Forelimb muscle (tissue), 1 donor: ENCODE measurements around the gene CCDC150. TPM values are rescaled to one million over a fixed set of nuclear protein-coding genes. Genes with fewer than 3 reads are reported as not detected.
"Not testable (repeated sequence)": the region's sequence is repeated elsewhere in the genome, so short reads cannot be mapped to it uniquely, and the experiment has no call there.

Experiments
- DNase-seq: peaks from one replicate; pipeline ENCODE4 v3.0.0-alpha.2; 2013; ENCODE audit warnings: low read depth
- polyA plus RNA-seq: library from polyadenylated mRNA; unstranded; fragments of 120-200 nt; gene quantifications from one replicate; pipeline ENCODE4 v1.2.1, GENCODE V29; 2013; ENCODE audit not compliant: insufficient read length

CCDC150 gene
- 5.9 TPM for polyA plus RNA-seq

DNA sequence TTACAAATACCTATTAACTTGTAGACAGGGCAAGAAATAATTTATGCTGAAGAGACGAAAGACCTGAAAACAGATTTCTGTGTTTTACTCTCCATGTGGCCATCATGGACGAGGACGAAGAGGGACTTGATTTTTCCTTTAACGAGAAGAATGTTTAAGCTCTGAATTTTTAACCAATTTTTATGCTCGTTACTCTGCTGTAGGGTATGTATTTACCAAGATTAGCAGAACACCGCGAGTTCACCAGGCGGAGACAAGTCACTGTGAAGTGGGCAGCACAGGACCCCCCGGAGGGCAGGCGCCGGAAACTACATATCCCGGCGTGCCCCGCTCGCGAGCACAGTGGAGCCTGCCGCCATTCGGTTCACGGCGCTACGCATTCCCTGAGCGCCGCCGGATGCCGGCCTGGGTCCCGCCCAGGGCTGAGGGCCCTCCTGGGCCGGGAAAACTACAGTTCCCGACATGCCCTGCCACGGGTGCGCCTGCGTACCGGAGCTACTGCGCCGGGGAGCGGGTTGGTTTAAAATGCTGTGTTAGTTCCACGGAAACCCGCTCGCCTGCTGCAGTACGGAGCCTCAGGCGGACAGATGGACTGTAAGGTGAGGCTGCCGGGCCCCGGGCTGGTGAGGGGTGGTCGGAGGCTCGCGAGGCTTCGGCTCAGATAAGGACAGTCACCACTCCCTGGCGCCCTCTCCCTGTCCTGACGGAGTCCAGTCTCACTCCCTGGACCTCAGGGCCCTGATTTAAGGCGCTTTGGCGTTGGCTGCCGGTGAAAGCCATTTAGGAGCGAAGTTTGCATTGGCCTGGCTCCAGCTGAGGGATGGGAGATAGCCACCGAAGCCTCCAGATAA is at the start of gene CCDC150:
TSS of gene CCDC150 (plus strand) at position 536 of the 851 bp plus-strand sequence. CDS start at position 588, 52 bp downstream.
- peak; percentile 87 for DNase-seq

DNA sequence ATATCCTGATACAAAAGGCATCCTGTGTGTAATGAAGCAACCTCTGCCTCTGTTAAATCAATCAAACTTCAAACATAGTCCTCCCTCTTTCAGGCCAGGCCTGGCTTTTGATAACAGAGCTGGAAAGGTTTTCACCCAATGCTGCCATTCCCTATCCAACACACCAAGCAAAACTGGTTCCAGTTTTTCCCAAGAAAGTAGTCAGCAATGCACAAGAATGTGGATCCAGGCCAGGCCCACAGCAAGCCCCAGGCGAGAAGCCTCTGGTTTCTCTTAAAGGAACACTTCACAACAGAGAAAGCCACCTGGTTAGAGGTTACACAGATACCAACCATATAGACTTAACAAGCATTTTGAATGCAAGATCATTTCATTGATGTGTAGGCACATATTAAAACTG is 49.2 kb upstream of the CCDC150 start:
- DNase-seq: no peak

DNA sequence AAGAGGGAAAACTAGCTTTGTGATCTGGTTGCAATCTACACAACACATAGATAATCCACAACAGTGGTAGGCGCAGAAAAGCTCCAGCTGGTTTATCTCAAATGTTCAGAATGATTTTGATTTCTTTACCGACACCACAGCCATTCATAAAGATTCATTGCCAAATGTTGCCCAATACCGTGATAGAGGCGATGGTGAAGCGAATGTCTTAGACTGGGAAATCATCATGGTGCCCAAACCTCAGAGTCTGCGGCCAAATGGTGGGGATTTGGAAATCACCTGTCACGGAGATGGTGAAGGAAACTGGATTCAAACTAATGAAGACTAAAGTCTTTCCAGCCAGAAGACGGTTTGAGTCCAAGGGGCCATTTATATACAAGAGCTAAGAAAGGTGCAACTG is 48.5 kb upstream of the CCDC150 start:
- no peak for DNase-seq

DNA sequence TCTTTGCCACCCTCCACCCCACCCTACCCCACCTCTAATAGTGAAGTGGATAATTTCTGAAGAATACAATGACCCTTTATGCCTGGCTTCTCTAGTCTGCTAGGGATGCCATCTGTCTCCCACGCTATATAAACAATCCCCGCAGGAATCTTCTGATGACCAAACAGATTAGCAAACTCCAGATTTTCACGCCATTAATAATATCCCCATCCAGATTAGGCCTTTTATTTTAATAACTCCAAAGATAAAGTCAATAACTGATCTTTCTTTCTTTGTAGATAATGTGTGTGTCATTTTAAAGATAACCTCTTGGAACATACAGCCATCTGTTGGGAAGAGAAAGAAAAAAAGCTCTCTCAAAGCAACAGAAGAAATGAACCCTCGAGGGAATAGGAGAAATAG is 47.9 kb upstream of the CCDC150 start:
- no peak for DNase-seq

DNA sequence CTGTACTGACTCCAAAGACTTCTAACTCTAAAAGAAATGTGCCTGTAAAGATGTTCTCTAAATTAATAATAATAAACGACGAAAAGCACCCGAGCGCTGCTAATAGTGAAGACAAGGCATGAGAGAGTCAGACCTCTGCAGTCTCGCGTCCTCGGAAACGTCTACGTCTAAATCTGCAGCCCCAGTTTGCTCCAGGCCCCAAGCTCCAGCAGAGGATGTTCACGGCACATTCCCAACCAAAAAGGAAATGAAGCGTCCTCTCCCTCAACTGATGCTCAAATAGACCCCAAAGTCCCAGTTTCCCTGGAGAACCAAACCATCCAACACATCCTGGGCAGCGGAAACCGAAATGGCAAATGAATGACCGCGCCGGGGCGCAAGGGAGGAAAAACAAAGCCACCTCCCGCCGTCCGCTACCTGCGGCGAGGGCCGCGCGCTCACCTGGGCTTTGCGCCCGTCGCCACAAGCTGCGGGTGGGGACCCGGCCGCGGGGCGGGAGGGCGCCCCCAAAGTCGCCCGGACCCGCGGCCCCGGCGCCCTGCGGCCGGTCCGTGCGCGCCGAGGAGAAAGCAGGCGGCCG is 47.1 kb upstream of the CCDC150 start:
- peak; percentile 24 for DNase-seq

DNA sequence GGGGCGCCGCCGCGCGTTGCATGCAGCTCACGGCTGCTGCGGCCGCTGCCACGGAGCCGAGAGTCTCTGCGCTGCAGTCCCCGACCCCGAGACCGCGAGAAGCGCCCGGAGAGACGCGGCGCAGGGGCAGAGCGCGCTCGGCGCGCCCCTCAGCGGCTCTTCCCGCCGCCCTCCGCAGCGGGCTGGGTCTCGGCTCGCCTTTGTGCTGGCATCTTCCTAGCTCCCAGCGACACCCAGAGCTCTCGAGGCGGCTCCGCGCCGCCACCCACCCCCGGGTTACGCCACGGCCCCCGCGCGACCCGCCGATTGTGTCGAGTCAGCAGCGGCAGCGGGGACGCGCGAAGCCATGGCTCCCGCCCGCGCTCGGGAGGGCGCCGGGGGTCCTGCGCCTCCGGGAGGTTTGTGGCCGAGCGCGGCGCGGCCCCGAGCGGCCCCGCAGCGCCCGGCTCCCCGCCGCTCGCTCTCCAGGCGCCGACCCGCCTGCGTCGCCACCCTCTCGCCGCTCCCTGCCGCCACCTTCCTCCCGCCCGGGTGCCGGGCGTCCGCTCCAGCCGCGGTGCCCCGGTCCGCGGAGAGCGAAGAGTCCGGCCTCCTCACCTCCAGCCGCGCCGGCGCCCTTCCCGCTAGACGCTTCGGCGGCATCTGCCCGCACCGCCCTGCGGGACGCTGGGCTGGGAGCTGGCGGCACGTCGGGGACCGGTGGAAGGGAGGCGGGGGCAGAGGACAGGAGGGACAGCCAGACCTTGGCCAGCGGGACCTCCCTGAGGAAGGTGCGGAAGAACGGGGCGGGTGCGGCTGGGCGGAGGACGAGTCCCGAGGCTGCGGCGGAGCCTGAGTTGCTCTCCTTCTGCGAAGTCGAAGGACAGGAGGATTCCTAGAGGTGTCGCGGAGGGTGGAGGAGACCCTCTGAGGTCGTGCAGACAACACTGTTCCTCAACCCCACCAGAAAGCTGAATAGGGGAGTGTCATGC is 46.3 kb upstream of the CCDC150 start, which contains the start of gene HECW2:
TSS of gene HECW2 (minus strand) at position 644 of the 971 bp plus-strand sequence.
- DNase-seq: peak; percentile 24

DNA sequence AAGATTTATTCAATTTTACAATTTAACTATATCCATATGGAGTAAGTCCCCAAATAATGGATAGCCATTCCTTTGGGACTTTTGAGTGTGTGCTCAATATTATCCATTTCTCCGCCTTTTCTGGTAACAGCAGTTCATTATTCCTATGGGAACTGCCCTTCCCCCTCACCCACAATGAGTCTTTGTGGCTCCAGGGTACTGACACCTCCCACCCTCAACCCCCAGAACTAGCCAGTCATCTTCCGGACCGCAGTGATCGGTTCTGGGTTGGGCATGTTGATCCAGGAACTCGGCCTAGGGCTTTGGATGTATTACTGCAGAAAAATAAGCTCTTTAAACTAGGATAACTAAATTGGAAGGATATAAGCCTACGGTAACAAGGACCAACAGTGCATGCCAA is 45.4 kb upstream of the CCDC150 start:
- no peak for DNase-seq

DNA sequence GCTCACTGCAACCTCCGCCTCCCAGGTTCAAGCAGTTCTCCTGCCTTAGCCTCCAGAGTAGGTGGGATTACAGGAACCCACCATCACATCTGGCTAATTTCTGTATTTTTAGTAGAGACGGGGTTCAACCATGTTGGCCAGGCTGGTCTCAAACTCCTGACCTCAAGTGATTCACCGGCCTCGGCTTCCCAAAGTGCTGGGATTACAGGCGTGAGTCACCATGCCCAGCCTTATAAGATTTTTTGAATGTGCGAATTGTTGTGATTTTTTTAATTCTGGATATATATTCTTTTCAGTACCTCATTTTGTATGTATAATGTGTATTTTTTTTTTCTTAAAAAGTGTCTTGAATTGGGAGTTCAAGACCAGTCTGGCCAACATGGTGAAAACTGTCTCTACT is 42.0 kb upstream of the CCDC150 start:
- DNase-seq: no peak

DNA sequence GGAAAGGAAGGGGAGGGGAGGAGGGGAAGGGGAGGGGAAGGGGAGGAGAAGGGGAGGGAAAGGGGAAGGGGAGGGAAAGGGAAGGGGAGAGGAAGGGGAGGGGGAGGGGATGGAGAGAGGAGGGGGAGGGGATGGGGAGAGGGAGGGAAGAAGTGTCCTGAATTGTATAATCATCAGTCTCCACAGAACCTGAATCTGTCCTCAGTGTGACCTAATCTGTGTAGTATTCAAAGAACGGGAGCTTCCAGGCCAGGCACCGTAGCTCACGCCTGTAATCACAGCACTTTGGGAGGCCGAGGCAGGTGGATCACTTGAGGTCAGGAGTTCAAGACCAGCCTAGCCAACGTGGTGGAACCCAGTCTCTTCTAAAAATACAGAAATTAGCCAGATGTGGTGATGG is 41.1 kb upstream of the CCDC150 start:
- DNase-seq: no peak

DNA sequence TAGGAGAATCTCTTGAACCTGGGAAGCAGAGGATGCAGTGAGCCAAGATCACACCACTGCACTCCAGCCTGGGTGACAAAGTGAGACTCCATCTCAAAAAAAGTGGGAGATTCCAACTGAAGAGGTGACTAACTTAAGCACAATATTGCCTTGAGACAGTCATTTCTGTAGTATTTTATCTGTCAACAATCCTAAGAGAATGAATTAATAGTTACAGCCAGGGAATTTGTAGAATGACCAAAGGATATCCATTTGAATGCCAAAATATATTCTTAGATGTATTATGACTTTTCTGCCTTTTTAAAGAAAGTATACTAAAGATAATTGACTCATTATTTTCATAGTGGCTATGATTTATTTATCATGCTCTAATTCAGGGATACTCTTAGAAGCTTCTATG is 40.7 kb upstream of the CCDC150 start:
- DNase-seq: no peak

DNA sequence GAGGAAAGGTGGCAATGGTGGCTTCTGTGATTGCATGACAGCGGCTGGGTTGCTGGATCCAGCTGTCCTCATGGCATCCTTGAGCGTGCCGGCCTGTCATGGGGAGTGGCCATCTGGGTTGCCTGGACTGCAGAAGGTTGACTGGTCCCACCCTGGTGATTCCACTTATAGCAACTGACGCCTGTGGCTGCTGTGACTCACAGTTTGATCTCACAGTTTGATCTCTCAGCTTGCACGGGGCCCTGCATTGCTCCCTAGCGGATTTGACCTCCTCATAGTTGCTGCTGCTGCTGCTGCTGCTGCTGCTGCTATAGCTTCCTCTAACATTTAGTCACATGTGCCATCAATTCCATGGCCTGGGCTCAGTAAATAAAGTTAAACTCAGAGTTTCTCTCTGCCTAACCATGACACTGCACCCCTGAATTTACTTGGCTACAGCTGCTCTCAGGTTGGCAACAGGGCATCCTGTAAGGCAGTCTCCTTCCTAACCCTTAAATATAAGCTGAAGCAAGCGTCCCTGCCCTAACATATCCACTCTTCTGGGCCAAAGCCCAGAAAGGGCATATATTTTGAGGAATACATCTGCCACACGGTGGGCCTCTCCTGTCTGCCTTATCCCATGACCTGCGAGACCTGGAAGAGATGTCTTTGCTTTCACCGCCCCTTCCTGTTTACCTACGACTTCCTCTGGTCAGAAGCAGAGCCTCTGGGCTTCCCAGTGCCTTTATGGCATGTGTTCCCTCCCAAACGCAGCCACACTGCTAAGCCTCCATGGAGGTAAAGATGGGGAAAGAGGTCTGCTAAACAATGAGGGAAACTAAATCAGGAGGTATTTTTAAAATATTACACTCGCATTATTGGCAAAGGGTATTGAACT is 37.8 kb upstream of the CCDC150 start:
- DNase-seq: no peak

DNA sequence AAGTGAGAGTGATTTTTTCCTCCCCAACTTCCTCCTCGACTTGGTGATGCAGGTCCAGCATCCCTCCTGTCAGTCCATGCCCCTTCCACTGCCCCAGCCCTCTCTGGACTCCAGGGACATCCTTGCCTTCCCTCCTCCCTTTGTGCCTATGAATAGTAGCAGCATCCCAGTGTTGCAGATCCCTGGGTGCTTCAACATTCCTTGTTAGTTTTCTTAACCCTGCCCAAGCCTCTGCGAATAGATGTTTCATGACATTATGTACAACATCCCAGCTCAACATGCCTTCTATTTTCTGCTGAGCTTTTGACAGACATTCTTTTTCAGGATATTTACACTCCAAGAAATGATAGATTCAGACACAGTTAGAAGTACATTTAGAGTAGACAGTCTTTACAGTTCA is 35.3 kb upstream of the CCDC150 start:
- no peak for DNase-seq

DNA sequence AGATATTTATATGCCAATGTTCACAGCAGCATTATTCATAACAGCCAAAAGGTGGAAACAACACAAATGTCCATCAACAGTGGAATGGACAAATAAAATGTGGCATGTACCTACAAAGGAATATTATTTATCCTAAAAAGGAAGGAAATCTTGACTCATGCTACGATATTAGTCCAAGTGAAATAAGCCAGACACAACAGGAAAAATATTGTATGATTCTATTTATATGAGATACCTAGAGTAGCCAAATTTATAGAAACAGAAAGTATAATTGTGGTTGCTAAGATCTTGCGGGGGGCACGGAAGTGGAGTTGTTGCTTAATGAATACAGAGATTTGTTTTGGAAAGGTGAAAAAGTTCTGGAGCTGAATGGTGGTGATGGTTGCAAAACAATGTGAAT is 33.0 kb upstream of the CCDC150 start:
- DNase-seq: no peak

DNA sequence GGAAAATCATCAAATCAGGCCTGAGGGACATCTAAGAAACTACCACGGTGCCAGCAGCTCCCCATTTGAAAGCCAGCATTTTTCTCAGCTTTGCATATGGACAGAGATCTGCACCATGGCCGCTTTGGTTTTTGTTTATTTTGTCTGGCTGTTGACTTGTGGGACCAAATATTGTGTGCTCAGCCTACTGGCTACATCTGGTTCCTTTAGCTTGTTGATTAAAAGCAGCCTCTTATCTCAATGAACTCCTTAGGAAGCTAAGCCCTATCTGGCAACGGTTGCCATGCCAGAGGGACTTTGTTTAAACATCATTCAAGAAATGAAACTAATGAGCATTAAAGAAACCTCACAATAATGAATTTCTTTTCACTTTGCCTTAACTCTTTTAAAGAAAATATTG is 32.4 kb upstream of the CCDC150 start:
- no peak for DNase-seq

DNA sequence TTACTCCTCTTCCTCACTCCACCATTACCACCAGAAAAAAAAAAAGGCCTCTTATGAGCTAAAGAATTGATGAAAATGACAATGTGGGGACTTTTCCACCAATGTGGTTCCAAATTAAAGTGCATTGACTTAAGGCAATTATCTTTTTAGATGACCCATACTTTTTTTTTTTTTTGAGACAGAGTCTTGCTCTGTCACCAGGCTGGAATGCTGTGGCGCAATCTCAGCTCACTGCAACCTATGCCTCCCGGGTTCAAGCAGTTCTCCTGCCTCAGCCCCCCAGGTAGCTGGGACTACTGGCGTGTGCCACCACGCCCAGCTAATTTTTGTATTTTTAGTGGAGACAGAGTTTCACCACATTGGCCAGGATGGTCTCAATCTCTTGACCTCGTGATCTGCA is 31.6 kb upstream of the CCDC150 start:
- DNase-seq: not testable (repeated sequence)

DNA sequence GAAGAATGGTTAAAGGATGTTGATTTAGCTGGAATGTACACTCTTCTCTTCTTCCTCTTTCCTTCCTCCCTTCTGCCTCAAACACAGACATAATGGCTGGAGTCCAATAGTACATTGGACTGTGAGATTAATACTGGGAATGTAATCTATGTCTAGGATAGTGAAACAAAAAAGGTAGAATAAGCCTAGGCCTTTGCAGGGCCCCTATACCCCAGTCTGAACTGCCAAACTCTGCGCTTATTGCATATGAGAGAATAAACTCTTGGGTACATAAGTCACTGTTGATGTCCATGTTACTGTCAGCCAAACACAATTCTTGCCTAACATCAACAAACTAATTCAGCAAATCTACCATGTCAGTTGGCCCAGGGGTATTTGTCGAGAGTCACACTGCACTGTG is 29.7 kb upstream of the CCDC150 start:
- DNase-seq: no peak

DNA sequence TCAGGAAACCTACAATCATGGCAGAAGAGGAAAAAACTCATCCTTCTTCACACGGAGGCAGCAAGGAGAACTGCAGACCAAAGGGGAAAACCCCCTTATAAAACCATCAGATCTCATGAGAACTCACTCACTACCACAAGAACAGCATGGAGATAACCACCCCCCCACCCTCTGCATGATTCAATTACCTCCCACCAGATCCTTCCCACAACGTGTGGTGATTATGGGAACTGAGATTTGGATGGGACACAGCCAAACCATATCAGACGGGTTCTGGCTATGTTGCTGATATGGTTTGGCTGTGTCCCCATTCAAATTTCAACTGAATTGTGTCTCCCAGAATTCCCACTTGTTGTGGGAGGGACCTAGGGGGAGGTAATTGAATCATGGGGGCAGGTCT is 28.7 kb upstream of the CCDC150 start:
- no peak for DNase-seq

DNA sequence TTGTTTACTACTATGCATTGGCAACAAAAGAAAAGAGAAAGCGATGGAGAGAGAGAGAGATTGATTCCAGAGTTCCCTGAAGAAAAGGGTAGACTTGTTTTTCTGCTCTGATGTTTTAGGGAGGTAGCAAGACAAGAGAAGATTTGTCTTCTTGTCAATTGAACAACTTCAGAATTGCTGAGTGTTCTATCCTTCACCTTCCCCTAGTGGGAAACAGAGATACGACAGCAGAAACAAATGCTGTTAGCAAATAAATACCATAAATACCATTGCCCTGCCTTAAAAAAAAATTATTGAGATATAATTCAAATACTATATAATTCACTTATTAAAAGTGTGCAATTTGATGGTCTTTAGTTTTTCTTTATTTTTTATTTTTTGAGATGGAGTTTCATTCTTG is 26.2 kb upstream of the CCDC150 start:
- DNase-seq: no peak

DNA sequence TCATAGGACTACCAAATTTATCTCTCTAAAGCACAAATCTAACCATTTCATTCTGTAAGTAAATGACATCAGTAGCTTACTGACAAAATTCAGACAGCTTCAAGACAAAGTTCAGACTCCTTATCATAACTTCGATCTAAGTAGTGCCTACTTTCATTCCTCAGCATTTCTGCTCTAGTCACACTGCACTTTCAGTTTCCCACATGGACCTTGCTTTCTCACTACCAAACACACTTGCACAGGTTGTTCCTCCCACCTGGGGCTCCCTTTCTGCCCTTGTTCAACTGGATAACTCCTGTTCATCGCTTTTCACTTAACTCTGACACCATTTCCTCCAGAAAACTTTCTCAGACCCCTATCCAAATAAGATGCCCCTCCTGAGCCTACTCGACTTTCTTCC is 22.1 kb upstream of the CCDC150 start:
- DNase-seq: no peak

DNA sequence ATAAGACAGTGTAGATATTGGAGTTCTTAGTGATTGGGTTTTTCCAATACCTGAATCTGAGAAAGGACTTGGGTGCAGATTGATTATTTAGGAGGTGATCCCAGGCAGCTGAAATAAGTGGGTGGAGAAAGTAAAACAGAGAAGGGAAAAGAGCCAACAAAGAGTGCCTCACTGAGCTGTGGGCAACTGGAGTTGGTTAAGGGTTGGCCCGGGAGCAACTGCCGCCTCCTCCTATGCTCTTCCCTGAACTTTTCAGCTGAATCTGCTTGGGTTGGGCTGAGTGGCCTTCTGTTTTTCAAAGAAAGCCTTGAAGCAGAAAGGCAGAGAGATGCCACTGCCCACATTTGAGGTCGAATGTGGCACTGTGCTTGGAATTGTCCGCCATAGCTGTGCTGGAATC is 20.9 kb upstream of the CCDC150 start:
- DNase-seq: no peak

DNA sequence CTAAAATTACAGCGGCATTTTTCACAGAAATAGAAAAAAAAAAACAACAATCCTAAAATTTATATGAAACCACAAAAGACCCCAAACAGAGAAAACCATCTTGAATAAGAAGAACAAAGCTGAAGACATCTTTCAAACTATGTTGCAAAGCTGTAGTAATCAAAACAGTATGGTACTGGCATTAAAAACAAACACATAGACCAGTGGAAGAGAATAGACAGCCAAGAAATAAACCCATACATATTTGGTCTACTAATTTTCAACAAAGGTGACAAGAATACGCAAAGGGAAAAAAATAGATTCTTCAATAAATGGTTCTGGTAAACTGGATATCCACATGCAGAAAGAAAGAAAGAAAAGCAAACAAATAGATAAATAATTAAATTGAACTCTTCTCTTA is 9.0 kb upstream of the CCDC150 start:
- DNase-seq: no peak
